AG04450 (cell line): ENCODE results near the gene JAM3. TPM values are rescaled to one million over a fixed set of nuclear protein-coding genes. Genes with fewer than 3 reads are reported as not detected.

Experiments used
- CTCF ChIA-PET: fragments of 300-600, 350-600 bp; formaldehyde crosslinking; extraction: SDS; loops from one replicate; lab custom pipeline; 2022; ENCODE audit warnings: antibody characterized with exemption, inconsistent platforms; lab: Charles Lee
- POLR2A ChIA-PET: fragments of 350-600 bp; formaldehyde crosslinking; extraction: SDS; loops from one replicate; lab custom pipeline; 2021; ENCODE audit warnings: antibody characterized with exemption, inconsistent platforms; lab: Yijun Ruan, JAX
- DNase-seq: peaks from one replicate; pipeline ENCODE4 v3.0.0-alpha.2; 2011; ENCODE audit warnings: low read depth, low spot score
- H3K27ac ChIP-seq: one replicate; pipeline ENCODE4 v1.5.1; 2012; ENCODE audit warnings: low read depth, low read length, control low read depth
- H3K27me3 ChIP-seq: one replicate; pipeline ENCODE4 v1.6.0; 2012; ENCODE audit warnings: low read length; ENCODE audit not compliant: control insufficient read depth, insufficient read depth
- H3K4me3 ChIP-seq: 2 replicates; pipeline ENCODE4 v1.5.1; 2011; ENCODE audit warnings: mild to moderate bottlenecking, low read depth, low read length, control low read depth
- H3K9me3 ChIP-seq: 2 replicates; pipeline ENCODE4 v1.5.1; 2012; ENCODE audit warnings: low read length; ENCODE audit not compliant: control insufficient read depth, insufficient read depth
- polyA minus RNA-seq: library from RNA; depleted of rRNA, polyadenylated mRNA; stranded (reverse); fragments of >200 nt; gene quantifications from 2 replicates; pipeline ENCODE4 v1.2.3, GENCODE V29; 2011; rRNA and poly(A)+ RNA removed
- polyA plus RNA-seq: library from polyadenylated mRNA; depleted of rRNA; stranded (reverse); fragments of >200 nt; gene quantifications from 2 replicates; pipeline ENCODE4 v1.2.3, GENCODE V29; 2011; rRNA removed
- TF ChIP-seq, protein P1 (sequence below): IDR thresholded peaks from 2 replicates; pipeline ENCODE4 v1.5.1; 2011; ENCODE audit warnings: low read depth, low read length, control low read depth, inconsistent platforms

Gene JAM3
- polyA plus RNA-seq, result 66.2 and 79.6 TPM in 2 replicates
- polyA minus RNA-seq, result 38.4 and 43.7 TPM in 2 replicates

DNA sequence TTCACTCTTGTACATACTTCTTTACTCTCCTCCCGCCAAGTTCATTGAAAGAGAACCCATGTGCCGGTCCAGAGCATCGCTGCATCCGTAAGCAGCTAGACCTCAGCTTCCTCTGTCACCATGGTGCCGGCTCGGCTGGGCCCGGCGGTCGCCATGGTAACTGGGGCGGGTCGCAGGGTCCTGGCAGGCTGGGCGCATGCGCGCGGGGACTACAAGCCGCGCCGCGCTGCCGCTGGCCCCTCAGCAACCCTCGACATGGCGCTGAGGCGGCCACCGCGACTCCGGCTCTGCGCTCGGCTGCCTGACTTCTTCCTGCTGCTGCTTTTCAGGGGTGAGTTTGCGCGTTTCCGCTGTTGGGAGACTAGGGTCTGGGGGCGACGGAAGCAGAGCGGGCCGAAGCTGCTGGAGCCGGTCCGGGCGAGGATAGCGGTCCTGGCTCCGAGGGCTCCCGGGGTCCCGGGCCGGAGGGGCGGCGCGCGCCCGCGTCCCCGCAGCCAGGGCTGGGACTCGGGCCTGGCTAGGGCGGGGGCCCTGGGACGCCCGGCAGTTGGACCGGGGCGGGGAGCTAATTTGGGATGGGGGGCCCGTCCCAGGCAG, at the start of gene JAM3:
Gene JAM3 (plus strand): TSS at position 244 of the 597 bp plus-strand sequence. CDS start 12 bp downstream, at position 256.
- TF ChIP-seq, protein P1, sequence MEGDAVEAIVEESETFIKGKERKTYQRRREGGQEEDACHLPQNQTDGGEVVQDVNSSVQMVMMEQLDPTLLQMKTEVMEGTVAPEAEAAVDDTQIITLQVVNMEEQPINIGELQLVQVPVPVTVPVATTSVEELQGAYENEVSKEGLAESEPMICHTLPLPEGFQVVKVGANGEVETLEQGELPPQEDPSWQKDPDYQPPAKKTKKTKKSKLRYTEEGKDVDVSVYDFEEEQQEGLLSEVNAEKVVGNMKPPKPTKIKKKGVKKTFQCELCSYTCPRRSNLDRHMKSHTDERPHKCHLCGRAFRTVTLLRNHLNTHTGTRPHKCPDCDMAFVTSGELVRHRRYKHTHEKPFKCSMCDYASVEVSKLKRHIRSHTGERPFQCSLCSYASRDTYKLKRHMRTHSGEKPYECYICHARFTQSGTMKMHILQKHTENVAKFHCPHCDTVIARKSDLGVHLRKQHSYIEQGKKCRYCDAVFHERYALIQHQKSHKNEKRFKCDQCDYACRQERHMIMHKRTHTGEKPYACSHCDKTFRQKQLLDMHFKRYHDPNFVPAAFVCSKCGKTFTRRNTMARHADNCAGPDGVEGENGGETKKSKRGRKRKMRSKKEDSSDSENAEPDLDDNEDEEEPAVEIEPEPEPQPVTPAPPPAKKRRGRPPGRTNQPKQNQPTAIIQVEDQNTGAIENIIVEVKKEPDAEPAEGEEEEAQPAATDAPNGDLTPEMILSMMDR, result no peak
- H3K27ac ChIP-seq, result peak within 1 kb of the TSS; percentile 31
- ChIA-PET CTCF (interaction anchor here (1.1 to 7.1 kb wide), 3 partner anchors 18 to 141 kb away, joined by 3 to 61 read pairs (median 25); no protein-coding TSS in a partner anchor), POLR2A (interaction anchor here (0.8 to 1.8 kb wide), 6 partner anchors 19 to 794 kb away, joined by 3 to 26 read pairs (median 4); no protein-coding TSS in a partner anchor)
- H3K4me3 ChIP-seq, result peak within 1 kb of the TSS; percentile 86
- peak; percentile 76 for DNase-seq
- no peaks in the 10 kb centered on the region for H3K9me3 ChIP-seq
- H3K27me3 ChIP-seq, result peaks cover 14% of the 10 kb centered on the region

DNA sequence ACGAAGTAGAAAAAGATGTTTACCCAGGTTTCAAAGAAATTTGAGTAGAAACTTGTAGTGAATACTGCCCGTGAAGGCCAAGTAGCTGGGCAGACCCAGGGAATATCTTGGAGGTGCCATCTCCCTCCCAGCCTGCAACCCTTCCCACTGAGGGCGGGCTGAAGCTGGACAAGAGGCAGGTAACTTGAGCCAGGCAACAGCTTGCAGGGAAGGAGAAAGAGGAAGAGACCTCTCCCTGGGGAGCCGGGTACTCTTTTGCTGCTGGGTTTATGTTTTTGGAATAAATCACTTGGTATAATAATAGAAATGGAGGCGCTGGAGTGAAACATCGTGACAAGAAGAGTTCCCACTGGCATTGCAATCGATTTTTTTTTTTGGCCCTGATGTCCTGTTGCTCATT, 49.4 kb upstream of the JAM3 start:
- no peak overlapping the region for H3K27ac ChIP-seq
- H3K4me3 ChIP-seq, result no peak overlapping the region
- ChIA-PET CTCF (no interaction called here), POLR2A (no interaction called here)
- DNase-seq, result no peak
- H3K27me3 ChIP-seq, result peaks cover 23% of the 10 kb centered on the region
- TF ChIP-seq, protein P1, result no peak
- no peaks in the 10 kb centered on the region for H3K9me3 ChIP-seq

DNA sequence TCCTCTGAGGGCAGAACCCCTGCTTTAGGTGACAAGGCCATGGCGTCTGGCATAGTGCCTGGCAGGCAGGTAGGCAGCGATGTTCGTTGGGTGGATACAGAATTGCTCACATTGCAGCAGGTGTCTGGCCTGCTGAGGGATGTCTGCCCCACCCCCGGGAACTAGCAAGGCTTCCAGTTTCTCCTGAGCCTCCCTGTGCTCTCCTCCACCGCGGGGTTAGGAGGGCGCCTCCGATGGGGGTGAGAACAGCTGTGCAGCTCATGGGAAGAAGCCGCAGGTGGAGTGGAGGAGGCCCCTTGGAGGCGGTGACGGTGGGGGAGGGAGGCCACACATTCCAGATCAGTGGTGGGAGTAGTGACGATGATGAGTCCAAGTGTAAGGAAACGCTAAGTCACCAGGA, 48.3 kb upstream of the JAM3 start:
- CTCF ChIA-PET, result no interaction called here
- H3K27ac ChIP-seq, result no peak overlapping the region
- peaks cover 23% of the 10 kb centered on the region for H3K27me3 ChIP-seq
- H3K4me3 ChIP-seq, result no peak overlapping the region
- TF ChIP-seq, protein P1, result no peak
- DNase-seq, result no peak
- H3K9me3 ChIP-seq, result no peaks in the 10 kb centered on the region
- POLR2A ChIA-PET, result no interaction called here

DNA sequence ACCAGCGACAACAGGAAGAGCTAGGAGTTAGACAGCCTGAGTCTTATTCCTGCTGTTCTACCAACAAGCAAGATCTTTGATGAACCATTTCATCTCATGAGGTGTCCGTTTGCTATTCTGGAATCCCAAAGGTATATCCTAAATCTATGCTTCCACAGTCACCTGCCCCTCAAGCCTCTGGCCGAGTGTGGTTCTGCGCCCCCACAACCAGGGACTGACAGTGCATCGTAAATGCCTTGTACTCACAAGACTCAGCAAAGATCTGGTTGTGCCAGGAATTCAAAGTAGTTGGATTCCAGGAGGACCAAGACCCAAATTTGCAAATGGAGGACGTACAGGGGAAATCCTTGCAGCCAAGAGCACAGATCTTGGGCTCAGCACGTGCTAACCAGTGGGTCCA, 47.5 kb upstream of the JAM3 start:
- ChIA-PET POLR2A (no interaction called here), CTCF (no interaction called here)
- Histone ChIP-seq H3K9me3 (no peaks in the 10 kb centered on the region), H3K27ac (no peak overlapping the region), H3K4me3 (no peak overlapping the region), H3K27me3 (peaks cover 26% of the 10 kb centered on the region)
- TF ChIP-seq, protein P1, result no peak
- no peak for DNase-seq

DNA sequence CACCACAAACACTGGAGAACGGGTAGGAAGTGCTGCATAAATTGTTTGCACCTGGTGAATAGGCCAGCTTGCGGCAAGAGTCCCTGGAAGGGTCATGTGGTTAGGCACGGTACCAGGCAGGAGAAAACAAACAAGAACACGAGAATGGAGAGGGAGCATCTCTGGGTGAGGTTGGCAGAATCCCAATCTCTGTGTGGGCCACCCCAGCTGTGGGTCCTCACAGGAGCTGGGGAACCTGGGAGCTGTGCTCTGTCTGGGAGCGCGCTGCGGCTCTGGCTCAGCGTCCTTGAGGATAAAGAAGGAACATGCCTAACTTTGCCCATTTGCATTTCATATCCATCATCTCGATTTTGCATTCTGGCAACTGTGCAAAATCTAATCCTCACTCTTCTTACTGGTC, 46.1 kb upstream of the JAM3 start:
- peaks cover 29% of the 10 kb centered on the region for H3K27me3 ChIP-seq
- CTCF ChIA-PET, result no interaction called here
- no peak overlapping the region for H3K27ac ChIP-seq
- TF ChIP-seq, protein P1, result no peak
- POLR2A ChIA-PET, result no interaction called here
- H3K9me3 ChIP-seq, result no peaks in the 10 kb centered on the region
- no peak overlapping the region for H3K4me3 ChIP-seq
- DNase-seq, result no peak
